ENCODE data around the gene NOL7. TPM values are rescaled to one million over a fixed set of nuclear protein-coding genes. Genes with fewer than 3 reads are reported as not detected.

NOL7 gene
- total RNA-seq, 1 experiment from 2014 or later, result 102 TPM

GRCh38 chr6:13568970-13569369 is 46.2 kb upstream of the NOL7 start:
- no peak for DNase-seq (ENCODE audit: low spot score)
- Histone ChIP-seq H3K27me3 (replicated peaks; ENCODE audit: insufficient read depth, low read depth, low read length, poor library complexity) (no peaks in the 10 kb centered on the region), H3K9me3 (ENCODE audit: low read depth, low read length, poor library complexity, severe bottlenecking) (no peaks in the 10 kb centered on the region), H3K27ac (ENCODE audit: low read depth, low read length, poor library complexity, severe bottlenecking) (no peak overlapping the region), H3K36me3 (ENCODE audit: insufficient read depth, low read length, poor library complexity, severe bottlenecking) (no peaks in the 10 kb centered on the region), H3K4me3 (ENCODE audit: low read depth, low read length, poor library complexity, severe bottlenecking) (no peak overlapping the region), H3K4me1 (ENCODE audit: insufficient read depth, low read length, poor library complexity, severe bottlenecking) (no peaks in the 10 kb centered on the region)
- CTCF ChIA-PET, result interaction anchor here (0.5 kb wide), 1 partner anchor 285 kb away, joined by 3 read pairs; no protein-coding TSS in a partner anchor
- POLR2A ChIA-PET (ENCODE audit: low non-redundant PET), result no interaction called here
- no TSS peak for BruUV-seq (replicated peaks)
- TF ChIP-seq CTCF (conservative IDR thresholded peaks at IDR 0.05; ENCODE audit: low read depth, low read length) (no peak), EZH2 (IDR thresholded peaks at IDR 0.05; ENCODE audit: borderline replicate concordance, low read depth, low read length, poor library complexity, severe bottlenecking) (no peak)
- intact Hi-C loops (cut with micrococcal nuclease; ENCODE audit: unreplicated experiment), result no loop called here

- TF ChIP-seq EZH2 (IDR thresholded peaks at IDR 0.05; ENCODE audit: borderline replicate concordance, low read depth, low read length, poor library complexity, severe bottlenecking) (no peak), CTCF (conservative IDR thresholded peaks at IDR 0.05; ENCODE audit: low read depth, low read length) (no peak)
- Histone ChIP-seq H3K4me3 (ENCODE audit: low read depth, low read length, poor library complexity, severe bottlenecking) (no peak overlapping the region), H3K27ac (ENCODE audit: low read depth, low read length, poor library complexity, severe bottlenecking) (no peak overlapping the region), H3K36me3 (ENCODE audit: insufficient read depth, low read length, poor library complexity, severe bottlenecking) (no peaks in the 10 kb centered on the region), H3K27me3 (replicated peaks; ENCODE audit: insufficient read depth, low read depth, low read length, poor library complexity) (no peaks in the 10 kb centered on the region), H3K9me3 (ENCODE audit: low read depth, low read length, poor library complexity, severe bottlenecking) (no peaks in the 10 kb centered on the region), H3K4me1 (ENCODE audit: insufficient read depth, low read length, poor library complexity, severe bottlenecking) (no peaks in the 10 kb centered on the region)
- intact Hi-C loops (cut with micrococcal nuclease; ENCODE audit: unreplicated experiment), result no loop called here
- DNase-seq (ENCODE audit: low spot score), result no peak
- no TSS peak for BruUV-seq (replicated peaks)
- ChIA-PET CTCF (no interaction called here), POLR2A (ENCODE audit: low non-redundant PET) (interaction anchor here (0.6 kb wide), 1 partner anchor 167 kb away, joined by 16 read pairs; no protein-coding TSS in a partner anchor)
Observed at GRCh38 chr6:13572240-13572639, 42.9 kb upstream of the NOL7 start.

GRCh38 chr6:13572951-13573654 is 42.0 kb upstream of the NOL7 start:
- H3K4me1 ChIP-seq (ENCODE audit: insufficient read depth, low read length, poor library complexity, severe bottlenecking), result no peaks in the 10 kb centered on the region
- ChIA-PET CTCF (no interaction called here), POLR2A (ENCODE audit: low non-redundant PET) (interaction anchor here (0.6 kb wide), 1 partner anchor 166 kb away, joined by 16 read pairs; no protein-coding TSS in a partner anchor)
- H3K9me3 ChIP-seq (ENCODE audit: low read depth, low read length, poor library complexity, severe bottlenecking), result no peaks in the 10 kb centered on the region
- no TSS peak for BruUV-seq (replicated peaks)
- TF ChIP-seq CTCF (conservative IDR thresholded peaks at IDR 0.05; ENCODE audit: low read depth, low read length) (no peak), EZH2 (IDR thresholded peaks at IDR 0.05; ENCODE audit: borderline replicate concordance, low read depth, low read length, poor library complexity, severe bottlenecking) (no peak)
- H3K36me3 ChIP-seq (ENCODE audit: insufficient read depth, low read length, poor library complexity, severe bottlenecking), result no peaks in the 10 kb centered on the region
- intact Hi-C loops (cut with micrococcal nuclease; ENCODE audit: unreplicated experiment), result no loop called here
- H3K27me3 ChIP-seq (replicated peaks; ENCODE audit: insufficient read depth, low read depth, low read length, poor library complexity), result no peaks in the 10 kb centered on the region
- no peak for DNase-seq (ENCODE audit: low spot score)
- H3K4me3 ChIP-seq (ENCODE audit: low read depth, low read length, poor library complexity, severe bottlenecking), result peak overlapping the region; percentile 67
- peak overlapping the region; percentile 74 for H3K27ac ChIP-seq (ENCODE audit: low read depth, low read length, poor library complexity, severe bottlenecking)

Measured in A673 (cell line).